AG08396 (cell line): ENCODE data around the gene DEGS1.

Source experiments
- DNase-seq: peaks from one replicate; pipeline ENCODE4 v3.0.0; 2012; ENCODE audit warnings: low spot score, mixed read lengths

Gene DEGS1

GRCh38 chr1:224213438-224214119, 30.5 kb downstream of the DEGS1 start:
- no peak for DNase-seq

- no peak for DNase-seq
Measured at GRCh38 chr1:224216382-224216781, 33.3 kb downstream of the DEGS1 start.

- no peak for DNase-seq
Measured at GRCh38 chr1:224217655-224218623, 34.9 kb downstream of the DEGS1 start.

GRCh38 chr1:224219011-224219611, 36.1 kb downstream of the DEGS1 start:
- no peak for DNase-seq

- DNase-seq: no peak
Measured at GRCh38 chr1:224219612-224220059, 36.6 kb downstream of the DEGS1 start.

GRCh38 chr1:224223819-224224714, 41.0 kb downstream of the DEGS1 start:
- DNase-seq: peak; percentile 69

GRCh38 chr1:224226849-224227502, 43.9 kb downstream of the DEGS1 start:
- DNase-seq: no peak

GRCh38 chr1:224234017-224234416, 51.0 kb downstream of the DEGS1 start:
- no peak for DNase-seq

GRCh38 chr1:224235813-224236493, 52.9 kb downstream of the DEGS1 start:
- DNase-seq: no peak

- DNase-seq: no peak
Measured at GRCh38 chr1:224237119-224237881, 54.3 kb downstream of the DEGS1 start.

- DNase-seq: no peak
Measured at GRCh38 chr1:224238212-224238611, 55.2 kb downstream of the DEGS1 start.

- DNase-seq: no peak
Measured at GRCh38 chr1:224238756-224239155, 55.7 kb downstream of the DEGS1 start.
